Endodermal cell (in vitro differentiated cells): ENCODE measurements around the gene ACMSD. TPM values are rescaled to one million over a fixed set of nuclear protein-coding genes. Genes with fewer than 3 reads are reported as not detected.

Experiments used
- DNase-seq: peaks from one replicate; pipeline ENCODE4 v3.0.0-alpha.2; 2017
- H3K27ac ChIP-seq: 2 replicates; pipeline ENCODE4 v1.5.1; 2013; ENCODE audit warnings: mild to moderate bottlenecking, low read depth, low read length, moderate library complexity
- H3K27me3 ChIP-seq: 2 replicates; pipeline ENCODE4 v1.6.1; 2013; ENCODE audit warnings: mild to moderate bottlenecking, low read length, moderate library complexity; ENCODE audit not compliant: insufficient read depth, control insufficient read depth, poor library complexity, severe bottlenecking
- H3K36me3 ChIP-seq: 2 replicates; pipeline ENCODE4 v1.7.0; 2013; ENCODE audit warnings: mild to moderate bottlenecking, low read length, moderate library complexity; ENCODE audit not compliant: control insufficient read depth, insufficient read depth
- H3K4me1 ChIP-seq: one replicate; pipeline ENCODE4 v1.7.0; 2013; ENCODE audit warnings: low read length; ENCODE audit not compliant: control insufficient read depth, insufficient read depth
- H3K4me3 ChIP-seq: 2 replicates; pipeline ENCODE4 v1.5.1; 2013; ENCODE audit warnings: mild to moderate bottlenecking, low read length, moderate library complexity
- H3K9ac ChIP-seq: 2 replicates; pipeline ENCODE4 v1.6.1; 2013; ENCODE audit warnings: mild to moderate bottlenecking, low read length, moderate library complexity; ENCODE audit not compliant: poor library complexity, severe bottlenecking; ENCODE audit errors: extremely low read depth
- H3K9me3 ChIP-seq: 2 replicates; pipeline ENCODE4 v1.6.1; 2013; ENCODE audit warnings: mild to moderate bottlenecking, low read length, moderate library complexity; ENCODE audit not compliant: control insufficient read depth
- H3K27ac Mint-ChIP-seq: 2 replicates; pipeline ENCODE4 v1.8.0; 2020; ENCODE audit warnings: mixed read lengths
- H3K27me3 Mint-ChIP-seq: 2 replicates; pipeline ENCODE4 v1.8.0; 2021; ENCODE audit warnings: mild to moderate bottlenecking, mixed read lengths; ENCODE audit not compliant: insufficient read depth
- H3K36me3 Mint-ChIP-seq: 2 replicates; pipeline ENCODE4 v1.8.0; 2020; ENCODE audit warnings: low read depth, mixed read lengths
- H3K4me1 Mint-ChIP-seq: 2 replicates; pipeline ENCODE4 v1.8.0; 2020; ENCODE audit warnings: mixed read lengths
- H3K4me3 Mint-ChIP-seq: 2 replicates; pipeline ENCODE4 v1.8.0; 2020; ENCODE audit warnings: mild to moderate bottlenecking, moderate library complexity, mixed read lengths
- H3K9me3 Mint-ChIP-seq: 2 replicates; pipeline ENCODE4 v1.8.0; 2020; ENCODE audit warnings: mild to moderate bottlenecking, mixed read lengths
- WGBS, 2 experiments: methylation state at CpG; one replicate each; pipeline versions ENCODE4 v1.1.5 to v1.1.7; 2013; ENCODE audit warnings: missing lambda C conversion rate in 2 of 2, mixed read lengths in 1 of 2; ENCODE audit not compliant: insufficient coverage in 1 of 2, insufficient read length in 1 of 2; 5-methylcytosine and 5-hydroxymethylcytosine counted together
- total RNA-seq, 2 donors: library from RNA; stranded (reverse); fragmentation: NEBNext Ultra II Directional in 1 of 2; extraction: Animal tissue kit (Norgen Biotek cat#: 25700) in 1 of 2; gene quantifications; 2 replicates in 1 of 2; 3 replicates in 1 of 2; pipeline ENCODE4 v1.2.1, GENCODE V29; 2021
- TF ChIP-seq, protein P1 (sequence below): fragments of 200-600 bp; sonication (generic); conservative IDR thresholded peaks from 2 replicates; pipeline ENCODE4 v1.5.0; 2021; ENCODE audit warnings: antibody characterized with exemption, mild to moderate bottlenecking

Gene ACMSD
- total RNA-seq, 2 donors from 2014 or later = not detected

DNA sequence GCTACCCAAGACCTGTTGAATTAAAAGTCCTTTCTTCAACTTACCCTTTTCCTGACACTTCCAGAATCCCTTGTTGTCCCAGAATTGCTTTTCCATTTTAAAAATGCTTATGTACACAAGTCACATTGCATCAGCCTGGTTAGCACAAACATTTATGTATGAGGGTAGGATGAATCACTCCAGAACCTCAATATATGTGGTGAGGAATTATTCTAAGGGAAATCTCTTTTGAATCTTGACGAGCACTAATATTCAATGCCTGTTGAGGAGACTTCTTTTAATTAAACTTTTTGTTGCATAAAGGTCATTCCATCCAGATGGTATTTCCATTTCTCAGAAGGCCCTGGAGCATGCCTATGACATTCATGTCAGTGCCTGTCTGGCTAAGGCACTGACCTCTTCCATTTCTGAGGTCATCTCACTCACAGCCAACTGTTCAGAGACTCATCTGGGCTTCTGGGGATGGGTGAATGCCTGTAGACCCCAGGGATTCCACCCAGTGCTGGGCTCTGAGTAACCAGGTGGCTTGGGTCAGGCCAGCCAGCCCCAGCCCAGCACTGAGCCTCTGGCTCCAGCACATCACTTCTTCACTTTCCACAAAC, 28.2 kb downstream of the ACMSD start:
- Histone ChIP-seq H3K9ac (no peak overlapping the region), H3K36me3 (no peaks in the 10 kb centered on the region), H3K27ac (no peak overlapping the region), H3K4me1 (no peaks in the 10 kb centered on the region), H3K9me3 (no peaks in the 10 kb centered on the region), H3K27me3 (no peaks in the 10 kb centered on the region), H3K4me3 (no peak overlapping the region)
- no peak for DNase-seq
- H3K9me3 Mint-ChIP-seq = peaks cover 2% of the 10 kb centered on the region
- H3K27me3 Mint-ChIP-seq = no peaks in the 10 kb centered on the region
- H3K4me3 Mint-ChIP-seq = no peak overlapping the region
- H3K4me1 Mint-ChIP-seq = no peaks in the 10 kb centered on the region
- H3K36me3 Mint-ChIP-seq = no peaks in the 10 kb centered on the region
- TF ChIP-seq, protein P1, sequence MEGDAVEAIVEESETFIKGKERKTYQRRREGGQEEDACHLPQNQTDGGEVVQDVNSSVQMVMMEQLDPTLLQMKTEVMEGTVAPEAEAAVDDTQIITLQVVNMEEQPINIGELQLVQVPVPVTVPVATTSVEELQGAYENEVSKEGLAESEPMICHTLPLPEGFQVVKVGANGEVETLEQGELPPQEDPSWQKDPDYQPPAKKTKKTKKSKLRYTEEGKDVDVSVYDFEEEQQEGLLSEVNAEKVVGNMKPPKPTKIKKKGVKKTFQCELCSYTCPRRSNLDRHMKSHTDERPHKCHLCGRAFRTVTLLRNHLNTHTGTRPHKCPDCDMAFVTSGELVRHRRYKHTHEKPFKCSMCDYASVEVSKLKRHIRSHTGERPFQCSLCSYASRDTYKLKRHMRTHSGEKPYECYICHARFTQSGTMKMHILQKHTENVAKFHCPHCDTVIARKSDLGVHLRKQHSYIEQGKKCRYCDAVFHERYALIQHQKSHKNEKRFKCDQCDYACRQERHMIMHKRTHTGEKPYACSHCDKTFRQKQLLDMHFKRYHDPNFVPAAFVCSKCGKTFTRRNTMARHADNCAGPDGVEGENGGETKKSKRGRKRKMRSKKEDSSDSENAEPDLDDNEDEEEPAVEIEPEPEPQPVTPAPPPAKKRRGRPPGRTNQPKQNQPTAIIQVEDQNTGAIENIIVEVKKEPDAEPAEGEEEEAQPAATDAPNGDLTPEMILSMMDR = no peak
- H3K27ac Mint-ChIP-seq = no peak overlapping the region
- 86% methylated on average over 1 of the region's 1 CpG for WGBS, 2 experiments

DNA sequence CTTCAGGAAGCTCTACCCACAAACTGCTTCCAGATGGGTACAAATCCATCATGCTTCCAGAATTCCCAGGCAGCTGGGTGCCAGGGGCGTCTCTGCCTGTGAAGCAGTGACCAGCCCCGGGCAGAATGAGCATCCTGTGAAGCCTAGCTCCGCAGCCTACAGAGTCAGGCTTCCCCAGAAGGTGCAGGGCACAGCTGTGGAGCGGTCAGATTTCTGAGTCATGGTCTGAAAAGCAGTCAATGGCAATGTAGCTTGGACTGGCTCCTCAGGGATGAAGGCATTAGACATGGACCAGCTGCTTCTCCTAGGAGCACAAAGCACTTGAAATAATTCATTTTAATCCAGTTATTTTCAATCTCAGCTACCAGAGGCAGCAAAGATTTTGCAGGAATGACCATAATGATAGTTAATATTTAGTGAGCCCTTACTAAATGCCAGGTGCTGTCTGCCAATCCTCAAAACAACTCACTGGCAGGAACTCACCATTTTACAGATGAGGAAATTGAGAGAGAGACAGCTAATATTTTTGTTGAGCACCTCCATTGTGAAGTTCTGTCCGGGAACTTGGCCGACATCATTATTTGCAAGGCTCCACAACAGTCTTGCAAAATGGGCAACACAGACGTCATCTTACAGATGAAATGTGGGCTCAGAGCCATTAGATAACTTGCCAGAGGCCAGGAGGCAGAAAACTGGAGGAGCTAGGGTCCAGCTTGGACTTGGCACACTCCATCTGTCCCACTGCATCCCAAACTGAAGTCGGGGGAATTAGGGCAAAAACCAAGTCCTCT, 31.7 kb downstream of the ACMSD start:
- no peak overlapping the region for H3K27ac Mint-ChIP-seq
- 91 to 92% methylated on average over 5 to 8 of the region's 8 CpGs for WGBS, 2 experiments
- no peaks in the 10 kb centered on the region for H3K36me3 Mint-ChIP-seq
- no peaks in the 10 kb centered on the region for H3K36me3 ChIP-seq
- no peak overlapping the region for H3K9ac ChIP-seq
- no peak overlapping the region for H3K4me3 Mint-ChIP-seq
- no peaks in the 10 kb centered on the region for H3K9me3 Mint-ChIP-seq
- H3K9me3 ChIP-seq = no peaks in the 10 kb centered on the region
- TF ChIP-seq, protein P1 = no peak
- H3K4me3 ChIP-seq = no peak overlapping the region
- peak overlapping the region; percentile 60 for H3K27ac ChIP-seq
- no peaks in the 10 kb centered on the region for H3K27me3 Mint-ChIP-seq
- DNase-seq = no peak
- H3K4me1 Mint-ChIP-seq = peaks cover 2% of the 10 kb centered on the region
- no peaks in the 10 kb centered on the region for H3K27me3 ChIP-seq
- no peaks in the 10 kb centered on the region for H3K4me1 ChIP-seq

DNA sequence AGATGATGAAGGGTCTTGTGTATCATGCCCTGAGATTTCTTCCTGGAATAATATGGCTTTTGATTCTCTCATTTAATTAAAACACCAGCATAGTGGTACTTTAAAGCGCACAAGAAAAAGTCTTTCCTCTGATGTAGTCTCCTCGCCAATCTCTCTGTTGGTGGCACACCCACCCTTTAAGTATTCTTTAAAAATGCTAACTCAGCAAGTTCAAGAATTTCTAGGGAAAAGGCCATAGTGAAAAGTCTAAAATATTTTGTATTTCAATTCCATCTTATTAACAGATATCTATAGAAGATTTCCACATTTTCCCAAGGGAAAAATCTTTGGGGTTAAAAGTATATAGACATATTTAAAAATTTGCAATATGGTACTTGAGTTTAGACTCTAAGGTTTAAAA, 34.7 kb downstream of the ACMSD start:
- no peak for DNase-seq
- no peaks in the 10 kb centered on the region for H3K36me3 ChIP-seq
- Mint-ChIP-seq H3K4me1 (peaks cover 2% of the 10 kb centered on the region), H3K27ac (no peak overlapping the region), H3K4me3 (no peak overlapping the region), H3K36me3 (no peaks in the 10 kb centered on the region), H3K27me3 (peaks cover 1% of the 10 kb centered on the region), H3K9me3 (no peaks in the 10 kb centered on the region)
- H3K4me3 ChIP-seq = no peak overlapping the region
- H3K4me1 ChIP-seq = no peaks in the 10 kb centered on the region
- peaks cover 2% of the 10 kb centered on the region for H3K9me3 ChIP-seq
- 100% methylated on average over 1 to 2 of the region's 2 CpGs for WGBS, 2 experiments
- no peak overlapping the region for H3K9ac ChIP-seq
- H3K27ac ChIP-seq = no peak overlapping the region
- TF ChIP-seq, protein P1 = no peak
- no peaks in the 10 kb centered on the region for H3K27me3 ChIP-seq
